NCI-H82 treated with DMSO at 0.1 percent for 48 hours (cell line): ENCODE results near the gene TAOK3.

Experiments used
- DNase-seq: peaks from one replicate; lab custom pipeline; 2025; ENCODE audit not compliant: unreplicated experiment; lab: John Stamatoyannopoulos, UW

Gene TAOK3

GRCh38 chr12:118102609-118103008, 270.1 kb downstream of the TAOK3 start:
- DNase-seq: no peak

DNA sequence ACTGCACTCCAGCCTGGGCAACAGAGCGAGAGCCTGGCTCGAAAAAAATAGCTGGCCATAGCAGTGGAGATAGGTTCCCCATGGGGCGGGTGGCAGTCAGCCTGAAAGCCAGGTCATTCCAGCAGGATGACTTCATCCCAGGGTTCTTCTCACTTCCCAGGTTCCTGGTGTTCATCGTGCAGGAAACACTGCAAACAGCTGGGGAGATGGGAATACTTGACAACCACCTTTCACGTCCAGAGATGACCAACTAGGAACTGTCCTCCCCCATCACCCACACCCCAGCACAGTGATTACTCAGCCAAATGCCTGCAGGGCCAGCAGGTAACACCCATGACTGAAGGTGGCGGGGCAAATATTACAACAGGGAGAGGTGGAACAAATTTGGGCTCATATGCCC, 270.6 kb downstream of the TAOK3 start:
- DNase-seq: no peak

- no peak for DNase-seq
Observed at GRCh38 chr12:118101051-118101450, 271.7 kb downstream of the TAOK3 start.
